GM23338 (cell line): ENCODE data around the gene USP5. TPM values are rescaled to one million over a fixed set of nuclear protein-coding genes. Genes with fewer than 3 reads are reported as not detected.

Experiments
- ATAC-seq: fragments of 200-7000 bp; cut with Tn5 transposase; 3 replicates; pipeline ENCODE4 v1.9.1; 2020
- DNase-seq: peaks from one replicate; pipeline ENCODE4 v3.0.0-alpha.2; 2015; ENCODE audit warnings: low spot score
- H2AFZ ChIP-seq: fragments of 200-600 bp; sonication (generic); 2 replicates; pipeline ENCODE4 v1.8.0; 2016; ENCODE audit warnings: antibody characterized with exemption, mild to moderate bottlenecking, moderate library complexity
- H3F3A ChIP-seq: fragments of 200-600 bp; sonication (generic); replicated peaks from 2 replicates; pipeline ENCODE4 v1.8.0; 2017; ENCODE audit warnings: antibody characterized with exemption, mixed run types, low read depth
- H3K27ac ChIP-seq: fragments of 200-600 bp; sonication (generic); 2 replicates; pipeline ENCODE4 v1.6.1; 2016; ENCODE audit warnings: low read depth
- H3K27me3 ChIP-seq: fragments of 200-600 bp; sonication (generic); 2 replicates; pipeline ENCODE4 v1.8.0; 2016; ENCODE audit warnings: mild to moderate bottlenecking, mixed run types, moderate library complexity; ENCODE audit not compliant: insufficient read depth
- H3K36me3 ChIP-seq: fragments of 200-600 bp; sonication (generic); 2 replicates; pipeline ENCODE4 v1.8.0; 2016; ENCODE audit warnings: mild to moderate bottlenecking; ENCODE audit not compliant: insufficient read depth
- H3K4me1 ChIP-seq: fragments of 200-600 bp; sonication (generic); 2 replicates; pipeline ENCODE4 v1.8.0; 2016; ENCODE audit warnings: mild to moderate bottlenecking, moderate library complexity; ENCODE audit not compliant: insufficient read depth
- H3K4me2 ChIP-seq: fragments of 200-600 bp; sonication (generic); 2 replicates; pipeline ENCODE4 v1.7.1; 2017; ENCODE audit warnings: mixed run types
- H3K4me3 ChIP-seq: fragments of 200-600 bp; sonication (generic); 2 replicates; pipeline ENCODE4 v1.6.1; 2016; ENCODE audit warnings: mixed run types
- H3K79me2 ChIP-seq: fragments of 200-600 bp; sonication (generic); replicated peaks from 2 replicates; pipeline ENCODE4 v1.8.0; 2017; ENCODE audit warnings: mild to moderate bottlenecking; ENCODE audit not compliant: insufficient read depth
- H3K9me2 ChIP-seq: fragments of 200-600 bp; sonication (generic); 2 replicates; pipeline ENCODE4 v1.8.0; 2017; ENCODE audit not compliant: insufficient read depth
- H4K20me1 ChIP-seq: fragments of 200-600 bp; sonication (generic); replicated peaks from 2 replicates; pipeline ENCODE4 v1.8.0; 2017; ENCODE audit warnings: mild to moderate bottlenecking; ENCODE audit not compliant: insufficient read depth
- H3K27ac Mint-ChIP-seq: 2 replicates; pipeline ENCODE4 v1.8.0; 2020; ENCODE audit warnings: inconsistent platforms, mild to moderate bottlenecking, moderate library complexity, mixed read lengths
- H3K27me3 Mint-ChIP-seq: 3 replicates; pipeline ENCODE4 v1.8.0; 2022; ENCODE audit warnings: low read depth, mild to moderate bottlenecking, moderate library complexity, mixed read lengths, inconsistent platforms; ENCODE audit not compliant: insufficient read depth, poor library complexity
- H3K36me3 Mint-ChIP-seq: 3 replicates; pipeline ENCODE4 v1.8.0; 2021; ENCODE audit warnings: low read depth, mild to moderate bottlenecking, inconsistent platforms, moderate library complexity, mixed read lengths
- H3K4me1 Mint-ChIP-seq: 3 replicates; pipeline ENCODE4 v1.8.0; 2020; ENCODE audit warnings: mild to moderate bottlenecking, inconsistent platforms, mixed read lengths
- H3K4me3 Mint-ChIP-seq: 3 replicates; pipeline ENCODE4 v1.8.0; 2021; ENCODE audit warnings: moderate library complexity, mild to moderate bottlenecking, inconsistent platforms, mixed read lengths
- H3K9me3 Mint-ChIP-seq: 3 replicates; pipeline ENCODE4 v1.8.0; 2020; ENCODE audit warnings: moderate library complexity, mild to moderate bottlenecking, inconsistent platforms, mixed read lengths
- CREB1 ChIP-seq: fragments of 250-450 bp; sonication (Bioruptor Pico); IDR thresholded peaks from 2 replicates; pipeline ENCODE4 v1.5.0; 2020; ENCODE audit warnings: low read depth, mild to moderate bottlenecking, moderate library complexity
- ETS1 ChIP-seq: IDR thresholded peaks from 2 replicates; pipeline ENCODE4 v1.6.1; 2016; ENCODE audit warnings: antibody characterized with exemption
- EZH2 ChIP-seq: fragments of 200-600 bp; sonication (generic); IDR thresholded peaks from one replicate; pipeline ENCODE4 v1.8.0; 2017; ENCODE audit warnings: antibody characterized with exemption, mild to moderate bottlenecking, low read depth; ENCODE audit not compliant: unreplicated experiment
- EZH2phosphoT487 ChIP-seq: fragments of 200-600 bp; sonication (generic); IDR thresholded peaks from one replicate; pipeline ENCODE4 v1.8.1; 2018; ENCODE audit warnings: antibody characterized with exemption; ENCODE audit not compliant: unreplicated experiment
- NANOG ChIP-seq: IDR thresholded peaks from 2 replicates; pipeline ENCODE4 v1.6.1; 2016; ENCODE audit warnings: antibody characterized with exemption, borderline replicate concordance
- STAT1 ChIP-seq: IDR thresholded peaks from one replicate; pipeline ENCODE4 v1.6.1; 2016; ENCODE audit warnings: antibody characterized with exemption; ENCODE audit not compliant: unreplicated experiment
- ZNF114 ChIP-seq: fragments of 250-450 bp; sonication (Bioruptor Pico); IDR thresholded peaks from 2 replicates; pipeline ENCODE4 v1.5.0; 2020; ENCODE audit warnings: mild to moderate bottlenecking, moderate library complexity
- ZNF331 ChIP-seq: fragments of 250-450 bp; sonication (Bioruptor Pico); IDR thresholded peaks from 2 replicates; pipeline ENCODE4 v1.5.0; 2020; ENCODE audit warnings: low read depth, mild to moderate bottlenecking, moderate library complexity
- ZNF462 ChIP-seq: fragments of 250-450 bp; sonication (Bioruptor Pico); IDR thresholded peaks from 2 replicates; pipeline ENCODE4 v1.5.0; 2020; ENCODE audit warnings: mild to moderate bottlenecking, moderate library complexity
- polyA plus RNA-seq: library from polyadenylated mRNA; unstranded; fragments of >200 nt; fragmentation: Nextera tagmentation; extraction: Ambion mirVana; gene quantifications from 2 replicates; pipeline ENCODE4 v1.2.1, GENCODE V29; 2016
- total RNA-seq: library from RNA; depleted of rRNA; stranded (reverse); fragments of >200 nt; shearing (Covaris generic); gene quantifications from 2 replicates; pipeline ENCODE4 v1.2.3, GENCODE V29; 2014
- TF ChIP-seq, protein P1 (sequence below): IDR thresholded peaks from one replicate; pipeline ENCODE4 v1.6.1; 2018; ENCODE audit warnings: antibody characterized with exemption; ENCODE audit not compliant: unreplicated experiment

Gene USP5
- total and polyA plus RNA-seq, 2 experiments from 2014 or later = 35.1 to 109 TPM

DNA sequence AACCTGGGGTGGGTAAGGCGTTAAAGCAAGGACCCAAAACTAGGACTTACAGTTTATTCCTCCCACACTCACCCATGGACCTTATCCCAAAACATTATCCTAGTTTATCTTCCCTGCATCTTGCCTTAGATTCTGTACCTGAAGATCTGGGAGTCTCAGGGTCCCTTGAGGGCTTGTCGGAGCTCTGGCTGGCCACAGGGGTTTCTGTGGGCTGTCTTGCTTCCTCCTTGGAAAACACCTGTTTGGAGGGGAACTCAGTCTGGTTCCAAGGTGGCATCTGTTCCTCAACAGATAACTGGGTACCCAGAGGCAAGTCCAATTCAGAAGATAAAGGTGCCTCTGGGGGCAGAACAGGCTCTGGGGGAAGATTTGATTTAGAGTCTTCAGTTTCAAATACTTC is 2.5 kb upstream of the USP5 start (continued):
- TF ChIP-seq, protein P1, sequence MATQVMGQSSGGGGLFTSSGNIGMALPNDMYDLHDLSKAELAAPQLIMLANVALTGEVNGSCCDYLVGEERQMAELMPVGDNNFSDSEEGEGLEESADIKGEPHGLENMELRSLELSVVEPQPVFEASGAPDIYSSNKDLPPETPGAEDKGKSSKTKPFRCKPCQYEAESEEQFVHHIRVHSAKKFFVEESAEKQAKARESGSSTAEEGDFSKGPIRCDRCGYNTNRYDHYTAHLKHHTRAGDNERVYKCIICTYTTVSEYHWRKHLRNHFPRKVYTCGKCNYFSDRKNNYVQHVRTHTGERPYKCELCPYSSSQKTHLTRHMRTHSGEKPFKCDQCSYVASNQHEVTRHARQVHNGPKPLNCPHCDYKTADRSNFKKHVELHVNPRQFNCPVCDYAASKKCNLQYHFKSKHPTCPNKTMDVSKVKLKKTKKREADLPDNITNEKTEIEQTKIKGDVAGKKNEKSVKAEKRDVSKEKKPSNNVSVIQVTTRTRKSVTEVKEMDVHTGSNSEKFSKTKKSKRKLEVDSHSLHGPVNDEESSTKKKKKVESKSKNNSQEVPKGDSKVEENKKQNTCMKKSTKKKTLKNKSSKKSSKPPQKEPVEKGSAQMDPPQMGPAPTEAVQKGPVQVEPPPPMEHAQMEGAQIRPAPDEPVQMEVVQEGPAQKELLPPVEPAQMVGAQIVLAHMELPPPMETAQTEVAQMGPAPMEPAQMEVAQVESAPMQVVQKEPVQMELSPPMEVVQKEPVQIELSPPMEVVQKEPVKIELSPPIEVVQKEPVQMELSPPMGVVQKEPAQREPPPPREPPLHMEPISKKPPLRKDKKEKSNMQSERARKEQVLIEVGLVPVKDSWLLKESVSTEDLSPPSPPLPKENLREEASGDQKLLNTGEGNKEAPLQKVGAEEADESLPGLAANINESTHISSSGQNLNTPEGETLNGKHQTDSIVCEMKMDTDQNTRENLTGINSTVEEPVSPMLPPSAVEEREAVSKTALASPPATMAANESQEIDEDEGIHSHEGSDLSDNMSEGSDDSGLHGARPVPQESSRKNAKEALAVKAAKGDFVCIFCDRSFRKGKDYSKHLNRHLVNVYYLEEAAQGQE = no peak
- no peak for TF ChIP-seq STAT1
- no peak for TF ChIP-seq ETS1
- TF ChIP-seq NANOG = no peak
- no peak for TF ChIP-seq ZNF114 (CRISPR knock-in tag)
- no peak for TF ChIP-seq ZNF331 (CRISPR knock-in tag)

- no peak overlapping the region for H3K27ac ChIP-seq
- no peaks in the 10 kb centered on the region for H3K9me3 Mint-ChIP-seq
- H3K36me3 Mint-ChIP-seq = peaks cover 49% of the 10 kb centered on the region
- H3K79me2 ChIP-seq = peaks cover 36% of the 10 kb centered on the region
- peaks cover 15% of the 10 kb centered on the region for H3K4me1 Mint-ChIP-seq
- peaks cover 14% of the 10 kb centered on the region; the same call in 1 of the 2 replicates for H3F3A ChIP-seq
- DNase-seq (no peak), ATAC-seq (no peak)
- peak overlapping the region; percentile 78 for H3K4me2 ChIP-seq
- peak overlapping the region; percentile 80 for H3K4me3 ChIP-seq
- H3K9me2 ChIP-seq = no peaks in the 10 kb centered on the region
- H3K27me3 ChIP-seq = no peaks in the 10 kb centered on the region
- H2AFZ ChIP-seq = no peak overlapping the region
- H3K27ac Mint-ChIP-seq = 0 out of 2 replicates have a peak overlapping the region, but pooled peaks have one; percentile 21
- H3K27me3 Mint-ChIP-seq = peaks cover 31% of the 10 kb centered on the region
- peaks cover 21% of the 10 kb centered on the region for H3K36me3 ChIP-seq
- peak overlapping the region; percentile 95 for H3K4me3 Mint-ChIP-seq
- peaks cover 4% of the 10 kb centered on the region; the same call in 1 of the 2 replicates for H4K20me1 ChIP-seq
- H3K4me1 ChIP-seq = peaks cover 19% of the 10 kb centered on the region
- TF ChIP-seq, protein P1 = no peak
- TF ChIP-seq STAT1 = no peak
- TF ChIP-seq EZH2phosphoT487 = no peak
- no peak for TF ChIP-seq CREB1 (CRISPR knock-in tag)
- TF ChIP-seq EZH2 = no peak
- TF ChIP-seq ZNF462 (CRISPR knock-in tag) = no peak
These were observed 1.9 kb upstream of the USP5 start for GRCh38 chr12:6849976-6850560.
